SK-N-SH treated with all-trans-retinoic acid at 6 μM for 48 hours (cell line): ENCODE data around the gene ST6GALNAC6.

Source experiments
- ATAC-seq: fragments of 200-7000 bp; cut with Tn5 transposase; 3 replicates; pipeline ENCODE4 v1.9.1; 2020; ENCODE audit warnings: mild to moderate bottlenecking, moderate library complexity
- ARNTL ChIP-seq: fragments of 450-650 bp; formaldehyde crosslinking; IDR thresholded peaks from 2 replicates; pipeline ENCODE4 v1.5.0; 2020; ENCODE audit warnings: low read depth, mild to moderate bottlenecking, moderate library complexity, borderline replicate concordance
- CSDC2 ChIP-seq: fragments of 250-450 bp; sonication (Bioruptor Pico); IDR thresholded peaks from 2 replicates; pipeline ENCODE4 v1.5.0; 2020; ENCODE audit warnings: mild to moderate bottlenecking, moderate library complexity
- ESRRG ChIP-seq: fragments of 250-450 bp; sonication (Bioruptor Pico); IDR thresholded peaks from 2 replicates; pipeline ENCODE4 v1.6.1; 2021; ENCODE audit warnings: mild to moderate bottlenecking
- GLIS3 ChIP-seq: fragments of 250-450 bp; sonication (Bioruptor Pico); IDR thresholded peaks from 2 replicates; pipeline ENCODE4 v1.5.0; 2020; ENCODE audit warnings: mild to moderate bottlenecking, moderate library complexity
- ISL1 ChIP-seq: fragments of 250-450 bp; sonication (Bioruptor Pico); IDR thresholded peaks from 2 replicates; pipeline ENCODE4 v2.1.2; 2022; ENCODE audit warnings: mild to moderate bottlenecking, moderate library complexity
- OSR1 ChIP-seq: fragments of 250-450 bp; sonication (Bioruptor Pico); IDR thresholded peaks from 2 replicates; pipeline ENCODE4 v1.8.0; 2022; ENCODE audit warnings: moderate library complexity, mild to moderate bottlenecking, inconsistent platforms
- POU6F1 ChIP-seq: fragments of 250-450 bp; sonication (Bioruptor Pico); IDR thresholded peaks from 2 replicates; pipeline ENCODE4 v1.8.0; 2021; ENCODE audit warnings: low read depth, mild to moderate bottlenecking, moderate library complexity, borderline replicate concordance
- PPARA ChIP-seq: fragments of 250-450 bp; sonication (Bioruptor Pico); IDR thresholded peaks from 2 replicates; pipeline ENCODE4 v1.5.0; 2020; ENCODE audit warnings: mild to moderate bottlenecking, borderline replicate concordance
- RARB ChIP-seq: fragments of 250-450 bp; sonication (Bioruptor Pico); IDR thresholded peaks from 2 replicates; pipeline ENCODE4 v1.8.0; 2021; ENCODE audit warnings: mild to moderate bottlenecking, moderate library complexity
- TCF4 ChIP-seq: fragments of 250-450 bp; sonication (Bioruptor Pico); IDR thresholded peaks from 2 replicates; pipeline ENCODE4 v1.8.0; 2021; ENCODE audit warnings: mild to moderate bottlenecking, moderate library complexity, borderline replicate concordance
- TOX ChIP-seq: fragments of 250-450 bp; sonication (Bioruptor Pico); IDR thresholded peaks from 2 replicates; pipeline ENCODE4 v1.8.0; 2021; ENCODE audit warnings: mild to moderate bottlenecking, moderate library complexity, borderline replicate concordance
- ZC3H10 ChIP-seq: fragments of 250-450 bp; sonication (Bioruptor Pico); IDR thresholded peaks from 2 replicates; pipeline ENCODE4 v1.5.1; 2021; ENCODE audit warnings: mild to moderate bottlenecking, moderate library complexity
- ZFP3 ChIP-seq: fragments of 250-450 bp; sonication (Bioruptor Pico); IDR thresholded peaks from 2 replicates; pipeline ENCODE4 v1.5.0; 2020; ENCODE audit warnings: mild to moderate bottlenecking, moderate library complexity
- ZNF565 ChIP-seq: fragments of 450-650 bp; formaldehyde crosslinking; conservative IDR thresholded peaks from 2 replicates; pipeline ENCODE4 v1.5.0; 2020; ENCODE audit warnings: low read depth, mild to moderate bottlenecking, moderate library complexity
- ZNF70 ChIP-seq: fragments of 450-650 bp; formaldehyde crosslinking; IDR thresholded peaks from 2 replicates; pipeline ENCODE4 v1.5.0; 2020; ENCODE audit warnings: mild to moderate bottlenecking, moderate library complexity
- ZNF8 ChIP-seq: fragments of 450-650 bp; formaldehyde crosslinking; IDR thresholded peaks from 2 replicates; pipeline ENCODE4 v1.5.0; 2020; ENCODE audit warnings: mild to moderate bottlenecking, moderate library complexity
- TF ChIP-seq, protein P1 (sequence below): fragments of 250-450 bp; sonication (Bioruptor Pico); IDR thresholded peaks from 2 replicates; pipeline ENCODE4 v1.5.0; 2020; ENCODE audit warnings: mild to moderate bottlenecking, moderate library complexity
- TF ChIP-seq, protein P2 (sequence below): fragments of 250-450 bp; sonication (Bioruptor Pico); IDR thresholded peaks from 2 replicates; pipeline ENCODE4 v1.5.1; 2021; ENCODE audit warnings: mild to moderate bottlenecking, moderate library complexity
- TF ChIP-seq, protein P3 (sequence below): fragments of 250-450 bp; sonication (Bioruptor Pico); IDR thresholded peaks from 2 replicates; pipeline ENCODE4 v1.8.0; 2020; ENCODE audit warnings: mild to moderate bottlenecking, moderate library complexity, borderline replicate concordance

The ST6GALNAC6 gene

DNA sequence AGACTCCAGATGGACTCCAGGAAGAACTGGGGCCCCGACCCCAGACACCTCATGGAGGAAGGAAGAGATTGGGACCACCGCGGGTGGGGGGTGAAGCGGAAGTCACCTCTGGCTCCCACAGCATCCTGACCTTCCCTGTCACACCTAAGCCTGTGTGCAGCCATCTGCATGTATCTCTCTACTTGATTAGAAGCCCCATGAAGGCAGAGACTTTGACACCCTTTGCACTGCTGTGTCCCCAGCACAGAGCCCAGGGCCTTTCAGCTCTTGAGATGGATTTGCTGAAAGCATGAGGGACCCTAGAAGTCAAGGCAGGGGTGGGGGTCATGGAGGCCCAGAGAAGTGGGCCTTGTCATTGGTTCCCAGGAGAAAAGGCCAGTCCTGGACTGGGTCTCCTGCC is 42.1 kb downstream of the ST6GALNAC6 start:
- no peak for ATAC-seq
- TF ChIP-seq ESRRG (CRISPR knock-in tag) (no peak), ARNTL (CRISPR knock-in tag) (no peak), POU6F1 (CRISPR knock-in tag) (no peak), ZC3H10 (CRISPR knock-in tag) (no peak), PPARA (CRISPR knock-in tag) (no peak), OSR1 (CRISPR knock-in tag) (no peak), RARB (CRISPR knock-in tag) (no peak), ZNF565 (CRISPR knock-in tag) (no peak), ZNF70 (no peak), GLIS3 (CRISPR knock-in tag) (no peak), CSDC2 (CRISPR knock-in tag) (no peak), ZFP3 (CRISPR knock-in tag) (no peak), TCF4 (CRISPR knock-in tag) (no peak), ISL1 (CRISPR knock-in tag) (no peak)
- TF ChIP-seq, protein P1, sequence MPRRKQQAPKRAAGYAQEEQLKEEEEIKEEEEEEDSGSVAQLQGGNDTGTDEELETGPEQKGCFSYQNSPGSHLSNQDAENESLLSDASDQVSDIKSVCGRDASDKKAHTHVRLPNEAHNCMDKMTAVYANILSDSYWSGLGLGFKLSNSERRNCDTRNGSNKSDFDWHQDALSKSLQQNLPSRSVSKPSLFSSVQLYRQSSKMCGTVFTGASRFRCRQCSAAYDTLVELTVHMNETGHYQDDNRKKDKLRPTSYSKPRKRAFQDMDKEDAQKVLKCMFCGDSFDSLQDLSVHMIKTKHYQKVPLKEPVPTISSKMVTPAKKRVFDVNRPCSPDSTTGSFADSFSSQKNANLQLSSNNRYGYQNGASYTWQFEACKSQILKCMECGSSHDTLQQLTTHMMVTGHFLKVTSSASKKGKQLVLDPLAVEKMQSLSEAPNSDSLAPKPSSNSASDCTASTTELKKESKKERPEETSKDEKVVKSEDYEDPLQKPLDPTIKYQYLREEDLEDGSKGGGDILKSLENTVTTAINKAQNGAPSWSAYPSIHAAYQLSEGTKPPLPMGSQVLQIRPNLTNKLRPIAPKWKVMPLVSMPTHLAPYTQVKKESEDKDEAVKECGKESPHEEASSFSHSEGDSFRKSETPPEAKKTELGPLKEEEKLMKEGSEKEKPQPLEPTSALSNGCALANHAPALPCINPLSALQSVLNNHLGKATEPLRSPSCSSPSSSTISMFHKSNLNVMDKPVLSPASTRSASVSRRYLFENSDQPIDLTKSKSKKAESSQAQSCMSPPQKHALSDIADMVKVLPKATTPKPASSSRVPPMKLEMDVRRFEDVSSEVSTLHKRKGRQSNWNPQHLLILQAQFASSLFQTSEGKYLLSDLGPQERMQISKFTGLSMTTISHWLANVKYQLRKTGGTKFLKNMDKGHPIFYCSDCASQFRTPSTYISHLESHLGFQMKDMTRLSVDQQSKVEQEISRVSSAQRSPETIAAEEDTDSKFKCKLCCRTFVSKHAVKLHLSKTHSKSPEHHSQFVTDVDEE (CRISPR knock-in tag) = no peak
- TF ChIP-seq, protein P2, sequence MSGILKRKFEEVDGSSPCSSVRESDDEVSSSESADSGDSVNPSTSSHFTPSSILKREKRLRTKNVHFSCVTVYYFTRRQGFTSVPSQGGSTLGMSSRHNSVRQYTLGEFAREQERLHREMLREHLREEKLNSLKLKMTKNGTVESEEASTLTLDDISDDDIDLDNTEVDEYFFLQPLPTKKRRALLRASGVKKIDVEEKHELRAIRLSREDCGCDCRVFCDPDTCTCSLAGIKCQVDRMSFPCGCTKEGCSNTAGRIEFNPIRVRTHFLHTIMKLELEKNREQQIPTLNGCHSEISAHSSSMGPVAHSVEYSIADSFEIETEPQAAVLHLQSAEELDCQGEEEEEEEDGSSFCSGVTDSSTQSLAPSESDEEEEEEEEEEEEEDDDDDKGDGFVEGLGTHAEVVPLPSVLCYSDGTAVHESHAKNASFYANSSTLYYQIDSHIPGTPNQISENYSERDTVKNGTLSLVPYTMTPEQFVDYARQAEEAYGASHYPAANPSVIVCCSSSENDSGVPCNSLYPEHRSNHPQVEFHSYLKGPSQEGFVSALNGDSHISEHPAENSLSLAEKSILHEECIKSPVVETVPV (CRISPR knock-in tag) = no peak
- TF ChIP-seq, protein P3, sequence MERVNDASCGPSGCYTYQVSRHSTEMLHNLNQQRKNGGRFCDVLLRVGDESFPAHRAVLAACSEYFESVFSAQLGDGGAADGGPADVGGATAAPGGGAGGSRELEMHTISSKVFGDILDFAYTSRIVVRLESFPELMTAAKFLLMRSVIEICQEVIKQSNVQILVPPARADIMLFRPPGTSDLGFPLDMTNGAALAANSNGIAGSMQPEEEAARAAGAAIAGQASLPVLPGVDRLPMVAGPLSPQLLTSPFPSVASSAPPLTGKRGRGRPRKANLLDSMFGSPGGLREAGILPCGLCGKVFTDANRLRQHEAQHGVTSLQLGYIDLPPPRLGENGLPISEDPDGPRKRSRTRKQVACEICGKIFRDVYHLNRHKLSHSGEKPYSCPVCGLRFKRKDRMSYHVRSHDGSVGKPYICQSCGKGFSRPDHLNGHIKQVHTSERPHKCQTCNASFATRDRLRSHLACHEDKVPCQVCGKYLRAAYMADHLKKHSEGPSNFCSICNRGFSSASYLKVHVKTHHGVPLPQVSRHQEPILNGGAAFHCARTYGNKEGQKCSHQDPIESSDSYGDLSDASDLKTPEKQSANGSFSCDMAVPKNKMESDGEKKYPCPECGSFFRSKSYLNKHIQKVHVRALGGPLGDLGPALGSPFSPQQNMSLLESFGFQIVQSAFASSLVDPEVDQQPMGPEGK (CRISPR knock-in tag) = no peak

DNA sequence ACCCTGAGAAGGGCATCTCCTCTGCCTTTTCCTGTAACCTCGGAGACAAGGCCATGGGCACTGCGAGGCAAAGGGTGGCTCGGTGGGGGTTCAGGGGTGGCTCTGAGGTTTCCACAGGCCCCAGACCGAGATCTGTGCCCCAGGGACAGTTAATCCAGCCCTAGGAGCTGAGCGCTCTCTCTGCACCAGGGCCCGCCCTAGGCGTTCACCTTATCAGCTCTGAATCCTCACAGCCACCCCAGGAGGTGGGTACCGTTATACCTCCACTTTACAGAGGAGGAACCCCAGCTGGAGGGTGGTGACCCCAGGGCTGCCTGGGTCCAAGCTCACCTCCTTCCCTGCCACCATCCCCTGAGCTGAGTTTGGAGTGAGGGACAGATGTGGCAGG is 42.7 kb downstream of the ST6GALNAC6 start:
- TF ChIP-seq PPARA (CRISPR knock-in tag) (no peak), CSDC2 (CRISPR knock-in tag) (no peak), TCF4 (CRISPR knock-in tag) (no peak), ZNF70 (no peak), ESRRG (CRISPR knock-in tag) (no peak), OSR1 (CRISPR knock-in tag) (no peak), ISL1 (CRISPR knock-in tag) (no peak), GLIS3 (CRISPR knock-in tag) (no peak), ZNF565 (CRISPR knock-in tag) (no peak), ZC3H10 (CRISPR knock-in tag) (no peak), ZNF8 (no peak), POU6F1 (CRISPR knock-in tag) (no peak), TOX (no peak)
- TF ChIP-seq, protein P1 (CRISPR knock-in tag) = no peak
- TF ChIP-seq, protein P2 (CRISPR knock-in tag) = no peak
- ATAC-seq = no peak
